Measurements from ENCODE around the gene B4GALT5.

B4GALT5 gene

DNA sequence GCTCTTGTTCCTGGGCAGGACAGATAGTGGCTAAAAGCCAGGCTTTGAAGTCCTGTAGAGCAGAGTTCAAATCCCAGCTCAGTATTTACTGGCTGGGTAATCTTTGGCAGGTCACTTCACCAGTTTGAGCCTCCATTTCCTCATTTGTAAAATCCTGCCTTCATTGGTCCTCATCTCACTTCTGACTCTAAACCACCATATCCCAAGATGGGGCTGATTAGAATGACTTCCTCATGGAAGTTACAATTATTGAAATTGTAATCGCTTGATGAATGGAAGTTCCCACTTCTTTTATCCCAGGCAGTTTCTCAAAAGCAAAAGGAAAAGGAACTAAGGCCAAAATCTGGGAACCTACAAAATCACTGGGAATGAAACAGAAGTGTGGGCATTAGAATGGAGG lies 35.9 kb upstream of the B4GALT5 start:
- TF ChIP-seq, protein P1, sequence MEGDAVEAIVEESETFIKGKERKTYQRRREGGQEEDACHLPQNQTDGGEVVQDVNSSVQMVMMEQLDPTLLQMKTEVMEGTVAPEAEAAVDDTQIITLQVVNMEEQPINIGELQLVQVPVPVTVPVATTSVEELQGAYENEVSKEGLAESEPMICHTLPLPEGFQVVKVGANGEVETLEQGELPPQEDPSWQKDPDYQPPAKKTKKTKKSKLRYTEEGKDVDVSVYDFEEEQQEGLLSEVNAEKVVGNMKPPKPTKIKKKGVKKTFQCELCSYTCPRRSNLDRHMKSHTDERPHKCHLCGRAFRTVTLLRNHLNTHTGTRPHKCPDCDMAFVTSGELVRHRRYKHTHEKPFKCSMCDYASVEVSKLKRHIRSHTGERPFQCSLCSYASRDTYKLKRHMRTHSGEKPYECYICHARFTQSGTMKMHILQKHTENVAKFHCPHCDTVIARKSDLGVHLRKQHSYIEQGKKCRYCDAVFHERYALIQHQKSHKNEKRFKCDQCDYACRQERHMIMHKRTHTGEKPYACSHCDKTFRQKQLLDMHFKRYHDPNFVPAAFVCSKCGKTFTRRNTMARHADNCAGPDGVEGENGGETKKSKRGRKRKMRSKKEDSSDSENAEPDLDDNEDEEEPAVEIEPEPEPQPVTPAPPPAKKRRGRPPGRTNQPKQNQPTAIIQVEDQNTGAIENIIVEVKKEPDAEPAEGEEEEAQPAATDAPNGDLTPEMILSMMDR (IDR thresholded peaks at IDR 0.05; ENCODE audit: low read depth, low read length, missing control alignments): no peak
- DNase-seq (ENCODE audit: extremely low read depth, low read depth): no peak

DNA sequence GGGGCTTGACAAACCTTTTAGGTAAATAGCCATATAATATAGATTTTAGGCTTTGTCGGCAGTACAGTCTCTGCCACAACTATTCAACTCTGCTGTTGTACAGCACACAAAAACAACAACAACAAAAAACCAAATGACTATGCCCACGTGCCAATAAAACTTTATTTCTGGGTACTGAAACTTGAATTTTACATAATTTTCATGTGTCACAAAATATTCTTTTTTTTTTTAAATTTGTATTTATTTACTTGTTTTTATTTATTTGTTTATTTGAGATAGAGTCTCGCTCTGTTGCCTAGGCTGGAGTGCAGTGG lies 34.8 kb upstream of the B4GALT5 start:
- no peak for DNase-seq (ENCODE audit: extremely low read depth, low read depth)
- TF ChIP-seq, protein P1 (IDR thresholded peaks at IDR 0.05; ENCODE audit: low read depth, low read length, missing control alignments): no peak
- H3K4me3 ChIP-seq (replicated peaks; ENCODE audit: low read depth, low read length): no peak overlapping the region

More for the DNA sequence above, 35.9 kb upstream of the B4GALT5 start:
- no peak overlapping the region for H3K4me3 ChIP-seq (replicated peaks; ENCODE audit: low read depth, low read length)

GRCh38 chr20:49747707-49748524 lies 34.2 kb upstream of the B4GALT5 start:
- TF ChIP-seq, protein P1 (IDR thresholded peaks at IDR 0.05; ENCODE audit: low read depth, low read length, missing control alignments): no peak
- no peak overlapping the region for H3K4me3 ChIP-seq (replicated peaks; ENCODE audit: low read depth, low read length)
- no peak for DNase-seq (ENCODE audit: extremely low read depth, low read depth)

DNA sequence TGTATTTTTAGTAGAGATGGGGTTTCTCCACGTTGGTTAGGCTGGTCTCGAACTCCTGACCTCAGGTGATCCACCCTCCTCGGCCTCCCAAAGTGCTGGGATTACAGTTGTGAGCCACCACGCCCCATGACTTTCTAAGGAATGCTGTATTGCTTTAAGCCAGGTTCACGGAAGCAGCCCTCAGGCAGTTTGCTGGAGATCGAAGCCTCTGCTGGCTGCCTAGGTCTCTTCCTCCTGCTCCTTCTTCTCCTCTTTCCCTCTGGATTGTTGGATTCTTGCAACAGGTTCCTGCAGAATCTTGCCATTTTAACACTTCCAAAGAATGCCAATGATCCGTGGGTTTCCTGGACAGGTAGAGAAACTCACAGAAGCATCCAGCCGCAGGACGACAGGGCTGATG lies 29.3 kb upstream of the B4GALT5 start:
- no peak for DNase-seq (ENCODE audit: extremely low read depth, low read depth)
- TF ChIP-seq, protein P1 (IDR thresholded peaks at IDR 0.05; ENCODE audit: low read depth, low read length, missing control alignments): no peak
- no peak overlapping the region for H3K4me3 ChIP-seq (replicated peaks; ENCODE audit: low read depth, low read length)

DNA sequence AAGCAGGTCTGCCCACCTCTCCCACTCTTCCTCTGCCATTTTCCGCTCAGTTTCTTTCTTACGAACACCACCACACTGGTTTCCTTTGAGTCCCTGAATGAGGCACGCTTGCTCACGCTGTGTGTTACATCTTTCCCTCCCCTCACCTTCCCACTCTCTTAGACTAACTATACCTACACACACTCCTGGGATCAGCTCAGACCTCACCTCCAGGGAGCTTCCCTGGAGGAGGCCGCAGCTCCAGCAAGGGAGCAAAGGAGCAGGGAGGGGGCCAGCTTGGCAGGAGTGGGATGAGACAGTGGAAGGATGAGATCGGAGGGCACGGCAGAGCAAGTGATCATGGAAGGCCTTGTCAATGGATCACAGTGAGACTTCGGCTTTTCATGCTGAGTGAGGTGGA lies 28.3 kb upstream of the B4GALT5 start:
- TF ChIP-seq, protein P1 (IDR thresholded peaks at IDR 0.05; ENCODE audit: low read depth, low read length, missing control alignments): no peak
- no peak overlapping the region for H3K4me3 ChIP-seq (replicated peaks; ENCODE audit: low read depth, low read length)
- no peak for DNase-seq (ENCODE audit: extremely low read depth, low read depth)

- H3K4me3 ChIP-seq (replicated peaks; ENCODE audit: low read depth, low read length): no peak overlapping the region
- no peak for DNase-seq (ENCODE audit: extremely low read depth, low read depth)
- TF ChIP-seq, protein P1 (IDR thresholded peaks at IDR 0.05; ENCODE audit: low read depth, low read length, missing control alignments): no peak
Observed at GRCh38 chr20:49740807-49741206, 27.1 kb upstream of the B4GALT5 start.

DNA sequence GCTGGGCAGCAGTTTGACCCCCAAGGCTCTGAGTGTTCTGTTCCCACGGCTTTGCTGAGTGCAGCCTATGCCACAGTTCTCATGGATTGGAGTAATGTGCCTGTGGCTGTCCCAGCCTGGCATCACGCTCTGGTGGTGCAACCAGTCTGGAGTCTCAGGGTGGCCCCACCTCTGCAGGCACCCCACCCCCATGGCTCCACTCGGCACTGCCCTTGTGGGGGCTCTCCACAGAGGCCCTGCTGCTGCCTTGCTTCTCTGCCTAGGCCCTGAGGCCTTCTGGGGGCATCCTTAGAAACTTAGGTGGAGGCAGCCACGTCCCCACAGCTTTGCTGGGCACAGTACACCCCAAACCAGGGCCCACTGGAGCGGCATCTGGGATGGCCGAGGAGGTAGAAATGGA lies 25.4 kb upstream of the B4GALT5 start:
- DNase-seq (ENCODE audit: extremely low read depth, low read depth): no peak

More for the DNA sequence above, 25.4 kb upstream of the B4GALT5 start:
- TF ChIP-seq, protein P1 (IDR thresholded peaks at IDR 0.05; ENCODE audit: low read depth, low read length, missing control alignments): no peak
- no peak overlapping the region for H3K4me3 ChIP-seq (replicated peaks; ENCODE audit: low read depth, low read length)
